ENCODE data around the gene TMEM213.

The TMEM213 gene

GRCh38 chr7:138843632-138844580 is 46.1 kb downstream of the TMEM213 start:
- no peak for DNase-seq

DNA sequence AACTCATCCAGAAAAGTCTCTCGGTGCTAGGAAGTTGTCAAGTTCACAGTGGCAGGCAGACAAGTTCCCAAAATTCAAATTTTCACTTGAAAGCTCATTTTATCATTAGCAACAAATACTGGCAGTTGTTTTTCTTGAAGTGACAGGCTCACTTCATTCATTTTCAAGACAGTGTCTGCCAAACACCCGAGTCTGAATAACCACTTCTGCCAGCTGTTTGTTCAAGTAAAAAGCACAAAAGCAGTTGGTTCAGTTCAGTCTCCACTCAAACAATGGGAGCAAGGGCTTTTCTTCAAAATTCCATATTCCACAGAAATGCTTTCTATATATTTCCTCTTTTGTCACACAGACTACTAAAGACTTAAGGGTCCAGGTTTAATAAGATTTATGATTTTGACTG is 47.9 kb downstream of the TMEM213 start:
- DNase-seq: no peak

GRCh38 chr7:138848056-138848980 is 50.5 kb downstream of the TMEM213 start:
- peak; percentile 66 for DNase-seq

- DNase-seq: no peak
Observed at GRCh38 chr7:138849701-138850100, 51.9 kb downstream of the TMEM213 start.

GRCh38 chr7:138852469-138852868 is 54.7 kb downstream of the TMEM213 start:
- DNase-seq: no peak

DNA sequence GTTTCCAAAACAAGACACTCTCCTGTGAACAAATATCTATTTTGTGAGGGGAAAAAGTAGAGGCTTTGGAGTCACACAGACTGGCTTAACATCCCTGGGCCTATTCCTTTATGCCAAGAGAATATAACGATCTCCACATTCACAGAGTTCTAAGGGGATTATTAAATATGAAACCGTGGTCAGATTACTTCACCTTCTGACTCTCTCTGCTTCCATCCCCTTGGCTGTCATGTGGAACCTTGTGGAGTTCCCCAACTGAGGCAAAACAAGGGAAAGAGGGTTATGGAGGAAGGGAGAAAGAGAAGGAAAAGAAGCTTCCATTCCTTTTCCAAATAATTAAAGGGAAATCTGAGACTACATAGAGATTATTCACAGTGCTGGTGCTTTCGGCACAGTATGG is 55.7 kb downstream of the TMEM213 start:
- no peak for DNase-seq

GRCh38 chr7:138854115-138854645 is 56.4 kb downstream of the TMEM213 start:
- DNase-seq: no peak

- no peak for DNase-seq
Observed at GRCh38 chr7:138857728-138858127, 59.9 kb downstream of the TMEM213 start.

GRCh38 chr7:138861051-138861450 is 63.3 kb downstream of the TMEM213 start:
- DNase-seq: no peak

- no peak for DNase-seq
Observed at GRCh38 chr7:138863931-138864330, 66.1 kb downstream of the TMEM213 start.

GRCh38 chr7:138864667-138865066 is 66.9 kb downstream of the TMEM213 start:
- DNase-seq: no peak

- no peak for DNase-seq
Observed at GRCh38 chr7:138865843-138866242, 68.0 kb downstream of the TMEM213 start.

DNA sequence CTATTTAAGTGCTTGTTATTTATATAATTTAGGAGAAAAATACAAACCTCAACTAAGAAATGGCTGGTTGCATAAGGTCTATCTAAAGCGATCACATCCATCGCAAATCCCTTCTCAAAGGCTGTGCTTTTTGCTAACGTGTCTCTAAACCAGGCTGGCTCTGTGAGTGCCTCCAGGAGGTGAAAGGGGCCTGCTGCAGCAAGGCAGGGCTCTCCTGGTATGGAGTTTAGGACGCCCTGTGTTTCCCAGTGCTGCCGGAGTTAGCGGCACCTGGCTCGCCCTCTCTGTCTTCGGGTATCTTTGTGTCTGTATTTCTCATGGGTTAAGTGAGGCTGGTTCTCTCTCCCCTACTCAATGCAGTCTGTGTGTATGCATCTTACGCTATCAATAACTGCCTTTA is 68.6 kb downstream of the TMEM213 start:
- no peak for DNase-seq

GRCh38 chr7:138867744-138868143 is 70.0 kb downstream of the TMEM213 start:
- no peak for DNase-seq

- DNase-seq: no peak
Observed at GRCh38 chr7:138868711-138869110, 70.9 kb downstream of the TMEM213 start.

DNA sequence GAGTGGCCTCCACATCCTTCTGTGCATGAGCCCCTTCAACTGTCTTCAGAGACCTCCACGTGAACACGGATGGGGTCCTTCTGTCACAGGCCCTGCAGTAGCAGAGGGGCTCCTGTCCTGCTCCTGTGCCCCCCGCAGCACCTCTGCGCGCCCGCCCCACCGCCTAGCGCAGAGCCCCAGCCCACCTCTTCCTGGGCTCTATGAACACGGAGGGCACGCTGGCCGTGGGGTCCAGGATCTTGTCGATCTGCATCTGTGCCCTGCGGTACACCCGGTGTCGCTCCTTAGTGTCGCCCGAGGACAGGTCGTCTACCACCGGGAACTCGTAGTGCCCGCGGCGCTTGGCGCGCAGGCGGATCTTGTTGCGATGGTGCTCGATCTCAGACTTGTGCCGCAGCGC is 71.6 kb downstream of the TMEM213 start:
- DNase-seq: no peak

GRCh38 chr7:138871065-138871813 is 73.4 kb downstream of the TMEM213 start:
- no peak for DNase-seq

- no peak for DNase-seq
Observed at GRCh38 chr7:138871814-138872090, 74.0 kb downstream of the TMEM213 start.

DNA sequence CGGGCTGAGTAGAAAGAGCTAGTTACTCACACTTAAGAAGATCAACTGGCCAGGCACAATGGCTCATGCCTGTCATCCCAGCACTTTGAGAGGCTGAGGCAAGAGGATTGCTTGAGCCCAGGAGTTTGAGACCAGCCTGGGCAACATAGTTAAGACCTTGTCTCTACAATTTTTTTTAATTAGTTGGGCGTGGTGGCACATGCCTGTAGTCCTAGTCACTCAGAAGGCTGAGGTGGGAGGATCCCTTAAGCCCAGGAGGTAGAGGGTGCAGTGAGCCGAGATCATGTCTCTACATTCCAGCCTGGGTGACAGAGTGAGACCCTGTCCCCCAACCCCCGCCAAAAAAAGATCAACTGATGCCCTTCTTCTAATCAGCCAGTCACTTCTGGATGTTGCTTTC is 74.8 kb downstream of the TMEM213 start:
- no peak for DNase-seq

- no peak for DNase-seq
Observed at GRCh38 chr7:138873220-138873892, 75.6 kb downstream of the TMEM213 start.

DNA sequence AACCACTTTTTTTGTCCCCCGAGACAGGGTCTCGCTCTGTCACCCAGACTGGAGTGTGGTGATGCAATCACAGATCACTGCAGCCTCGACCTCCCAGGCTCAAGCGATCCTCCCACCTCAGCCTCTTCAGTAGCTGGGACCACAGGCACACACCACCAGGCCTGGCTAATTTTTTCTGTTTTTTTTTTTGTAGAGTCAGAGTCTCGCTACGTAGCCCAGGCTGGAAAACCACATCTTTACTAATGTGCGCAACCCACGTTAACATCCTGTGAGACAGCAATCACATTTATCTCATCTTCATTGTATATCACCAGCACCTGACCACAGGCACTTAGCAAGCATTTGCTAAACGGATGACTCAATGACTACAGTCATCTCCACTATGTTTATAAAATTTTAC is 78.0 kb downstream of the TMEM213 start:
- no peak for DNase-seq

- DNase-seq: no peak
Observed at GRCh38 chr7:138876326-138876725, 78.5 kb downstream of the TMEM213 start.

All from DMS79 (cell line).